ENCODE results near the gene DDI2. TPM values are rescaled to one million over a fixed set of nuclear protein-coding genes. Genes with fewer than 3 reads are reported as not detected.

DDI2 gene
- total RNA-seq, 1 experiment from 2014 or later = 32.7 TPM

DNA sequence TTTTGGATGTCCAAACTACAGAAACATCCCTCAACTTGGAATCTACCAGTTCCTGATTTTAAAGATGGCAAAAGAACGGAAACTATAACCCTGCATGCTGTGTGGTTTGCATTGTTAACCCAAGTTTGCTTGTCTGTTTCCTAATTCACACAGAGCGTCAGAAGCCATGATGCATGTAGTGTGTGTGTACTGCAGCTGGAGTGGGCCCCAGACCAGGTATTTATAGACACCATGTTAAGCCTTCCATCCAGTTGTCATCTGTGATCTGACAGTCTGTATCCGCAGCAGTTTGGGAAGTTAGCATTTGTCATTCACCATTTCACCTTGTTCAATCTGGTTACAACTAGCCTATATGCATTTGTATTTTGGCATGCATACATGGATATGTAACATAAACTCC is 39.2 kb downstream of the DDI2 start:
- CTCF ChIA-PET = no interaction called here
- no peaks in the 10 kb centered on the region for H3K9me3 Mint-ChIP-seq (ENCODE audit: unreplicated experiment)
- no peak overlapping the region for H3K27ac Mint-ChIP-seq (ENCODE audit: low read depth, unreplicated experiment)
- POLR2A ChIA-PET = interaction anchor here (0.7 to 4.5 kb wide), 3 partner anchors 17 to 54 kb away, joined by 3 to 29 read pairs (median 6); no protein-coding TSS in a partner anchor
- no peak for DNase-seq (ENCODE audit: unreplicated experiment)
- no peak overlapping the region for H3K4me3 Mint-ChIP-seq (ENCODE audit: unreplicated experiment)
- TF ChIP-seq, protein P1, sequence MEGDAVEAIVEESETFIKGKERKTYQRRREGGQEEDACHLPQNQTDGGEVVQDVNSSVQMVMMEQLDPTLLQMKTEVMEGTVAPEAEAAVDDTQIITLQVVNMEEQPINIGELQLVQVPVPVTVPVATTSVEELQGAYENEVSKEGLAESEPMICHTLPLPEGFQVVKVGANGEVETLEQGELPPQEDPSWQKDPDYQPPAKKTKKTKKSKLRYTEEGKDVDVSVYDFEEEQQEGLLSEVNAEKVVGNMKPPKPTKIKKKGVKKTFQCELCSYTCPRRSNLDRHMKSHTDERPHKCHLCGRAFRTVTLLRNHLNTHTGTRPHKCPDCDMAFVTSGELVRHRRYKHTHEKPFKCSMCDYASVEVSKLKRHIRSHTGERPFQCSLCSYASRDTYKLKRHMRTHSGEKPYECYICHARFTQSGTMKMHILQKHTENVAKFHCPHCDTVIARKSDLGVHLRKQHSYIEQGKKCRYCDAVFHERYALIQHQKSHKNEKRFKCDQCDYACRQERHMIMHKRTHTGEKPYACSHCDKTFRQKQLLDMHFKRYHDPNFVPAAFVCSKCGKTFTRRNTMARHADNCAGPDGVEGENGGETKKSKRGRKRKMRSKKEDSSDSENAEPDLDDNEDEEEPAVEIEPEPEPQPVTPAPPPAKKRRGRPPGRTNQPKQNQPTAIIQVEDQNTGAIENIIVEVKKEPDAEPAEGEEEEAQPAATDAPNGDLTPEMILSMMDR (IDR thresholded peaks at IDR 0.05; ENCODE audit: unreplicated experiment) = no peak
- H3K36me3 Mint-ChIP-seq (ENCODE audit: insufficient read depth, unreplicated experiment) = peaks cover 91% of the 10 kb centered on the region
- no TSS peak for BruUV-seq (replicated peaks)
- H3K27me3 Mint-ChIP-seq (ENCODE audit: insufficient read depth, unreplicated experiment) = no peaks in the 10 kb centered on the region
- H3K4me1 Mint-ChIP-seq (ENCODE audit: insufficient read depth, unreplicated experiment) = no peaks in the 10 kb centered on the region
- intact Hi-C loops (cut with micrococcal nuclease) = no loop called here

- intact Hi-C loops (cut with micrococcal nuclease) = no loop called here
- Mint-ChIP-seq H3K4me1 (ENCODE audit: insufficient read depth, unreplicated experiment) (no peaks in the 10 kb centered on the region), H3K27me3 (ENCODE audit: insufficient read depth, unreplicated experiment) (no peaks in the 10 kb centered on the region), H3K9me3 (ENCODE audit: unreplicated experiment) (no peaks in the 10 kb centered on the region), H3K27ac (ENCODE audit: low read depth, unreplicated experiment) (no peak overlapping the region), H3K4me3 (ENCODE audit: unreplicated experiment) (no peak overlapping the region), H3K36me3 (ENCODE audit: insufficient read depth, unreplicated experiment) (peaks cover 91% of the 10 kb centered on the region)
- CTCF ChIA-PET = no interaction called here
- POLR2A ChIA-PET = interaction anchor here (0.7 to 1.6 kb wide), 4 partner anchors 12 to 54 kb away, joined by 3 to 6 read pairs (median 4); no protein-coding TSS in a partner anchor
- no TSS peak for BruUV-seq (replicated peaks)
- TF ChIP-seq, protein P1 (IDR thresholded peaks at IDR 0.05; ENCODE audit: unreplicated experiment) = no peak
- DNase-seq (ENCODE audit: unreplicated experiment) = no peak
Observed at GRCh38 chr1:15657021-15657420, 39.8 kb downstream of the DDI2 start.

GRCh38 chr1:15660151-15660550 is 42.9 kb downstream of the DDI2 start:
- H3K27me3 Mint-ChIP-seq (ENCODE audit: insufficient read depth, unreplicated experiment) = no peaks in the 10 kb centered on the region
- peaks cover 78% of the 10 kb centered on the region for H3K36me3 Mint-ChIP-seq (ENCODE audit: insufficient read depth, unreplicated experiment)
- H3K4me3 Mint-ChIP-seq (ENCODE audit: unreplicated experiment) = no peak overlapping the region
- intact Hi-C loops (cut with micrococcal nuclease) = no loop called here
- H3K9me3 Mint-ChIP-seq (ENCODE audit: unreplicated experiment) = no peaks in the 10 kb centered on the region
- no peak overlapping the region for H3K27ac Mint-ChIP-seq (ENCODE audit: low read depth, unreplicated experiment)
- ChIA-PET POLR2A (no interaction called here), CTCF (interaction anchor here (0.6 to 1.7 kb wide), 4 partner anchors 10 to 96 kb away, joined by 3 to 6 read pairs (median 4); no protein-coding TSS in a partner anchor)
- DNase-seq (ENCODE audit: unreplicated experiment) = no peak
- TF ChIP-seq, protein P1 (IDR thresholded peaks at IDR 0.05; ENCODE audit: unreplicated experiment) = no peak
- BruUV-seq (replicated peaks) = no TSS peak
- no peaks in the 10 kb centered on the region for H3K4me1 Mint-ChIP-seq (ENCODE audit: insufficient read depth, unreplicated experiment)

- POLR2A ChIA-PET = interaction anchor here (0.9 to 4.6 kb wide), 4 partner anchors 9 to 18 kb away, joined by 3 to 18 read pairs (median 6); no protein-coding TSS in a partner anchor
- Mint-ChIP-seq H3K4me3 (ENCODE audit: unreplicated experiment) (no peak overlapping the region), H3K27ac (ENCODE audit: low read depth, unreplicated experiment) (no peak overlapping the region), H3K9me3 (ENCODE audit: unreplicated experiment) (no peaks in the 10 kb centered on the region), H3K4me1 (ENCODE audit: insufficient read depth, unreplicated experiment) (no peaks in the 10 kb centered on the region), H3K36me3 (ENCODE audit: insufficient read depth, unreplicated experiment) (peaks cover 61% of the 10 kb centered on the region), H3K27me3 (ENCODE audit: insufficient read depth, unreplicated experiment) (no peaks in the 10 kb centered on the region)
- BruUV-seq (replicated peaks) = no TSS peak
- intact Hi-C loops (cut with micrococcal nuclease) = no loop called here
- DNase-seq (ENCODE audit: unreplicated experiment) = no peak
- TF ChIP-seq, protein P1 (IDR thresholded peaks at IDR 0.05; ENCODE audit: unreplicated experiment) = no peak
- CTCF ChIA-PET = no interaction called here
Observed at GRCh38 chr1:15662477-15662876, 45.2 kb downstream of the DDI2 start.
